ENCODE data around the gene TMCC1.
A peak's percentile ranks its signal among the peaks of the same experiment; 100 is the strongest.
"Not testable (repeated sequence)": the region's sequence is repeated elsewhere in the genome, so short reads cannot be mapped to it uniquely, and the experiment has no call there.

TMCC1 gene

GRCh38 chr3:129734449-129734848 lies 159.1 kb downstream of the TMCC1 start:
- DNase-seq (ENCODE audit: low read depth in 2 of 3, low spot score in 1 of 3): no peak

- no peak for DNase-seq (ENCODE audit: low read depth in 2 of 3, low spot score in 1 of 3)
Measured at GRCh38 chr3:129732200-129732876, 161.2 kb downstream of the TMCC1 start.

GRCh38 chr3:129727707-129728106 lies 165.8 kb downstream of the TMCC1 start:
- no peak for DNase-seq (ENCODE audit: low read depth in 2 of 3, low spot score in 1 of 3)

- DNase-seq (ENCODE audit: low read depth in 2 of 3, low spot score in 1 of 3): no peak
Measured at GRCh38 chr3:129723558-129724324, 169.8 kb downstream of the TMCC1 start.

- DNase-seq (ENCODE audit: low read depth in 2 of 3, low spot score in 1 of 3): no peak
Measured at GRCh38 chr3:129722527-129722926, 171.0 kb downstream of the TMCC1 start.

GRCh38 chr3:129718201-129718600 lies 175.3 kb downstream of the TMCC1 start:
- no peak for DNase-seq (ENCODE audit: low read depth in 2 of 3, low spot score in 1 of 3)

- DNase-seq (ENCODE audit: low read depth in 2 of 3, low spot score in 1 of 3): no peak
Measured at GRCh38 chr3:129715854-129716253, 177.7 kb downstream of the TMCC1 start.

- no peak for DNase-seq (ENCODE audit: low read depth in 2 of 3, low spot score in 1 of 3)
Measured at GRCh38 chr3:129708328-129708861, 185.1 kb downstream of the TMCC1 start.

- no peak for DNase-seq (ENCODE audit: low read depth in 2 of 3, low spot score in 1 of 3)
Measured at GRCh38 chr3:129705274-129705673, 188.2 kb downstream of the TMCC1 start.

GRCh38 chr3:129703913-129704312 lies 189.6 kb downstream of the TMCC1 start:
- DNase-seq (ENCODE audit: low read depth in 2 of 3, low spot score in 1 of 3): no peak

- no peak for DNase-seq (ENCODE audit: low read depth in 2 of 3, low spot score in 1 of 3)
Measured at GRCh38 chr3:129702934-129703712, 190.4 kb downstream of the TMCC1 start.

GRCh38 chr3:129701161-129701560 lies 192.3 kb downstream of the TMCC1 start:
- no peak for DNase-seq (ENCODE audit: low read depth in 2 of 3, low spot score in 1 of 3)

GRCh38 chr3:129699612-129700011 lies 193.9 kb downstream of the TMCC1 start:
- DNase-seq (ENCODE audit: low read depth in 2 of 3, low spot score in 1 of 3): no peak

- DNase-seq (ENCODE audit: low read depth in 2 of 3, low spot score in 1 of 3): no peak
Measured at GRCh38 chr3:129699199-129699598, 194.3 kb downstream of the TMCC1 start.

GRCh38 chr3:129697229-129697969 lies 196.1 kb downstream of the TMCC1 start:
- no peak for DNase-seq (ENCODE audit: low read depth in 2 of 3, low spot score in 1 of 3)

GRCh38 chr3:129696430-129696829 lies 197.1 kb downstream of the TMCC1 start:
- not testable (repeated sequence) for DNase-seq (ENCODE audit: low read depth in 2 of 3, low spot score in 1 of 3)

GRCh38 chr3:129695230-129695629 lies 198.3 kb downstream of the TMCC1 start:
- DNase-seq (ENCODE audit: low read depth in 2 of 3, low spot score in 1 of 3): no peak

- DNase-seq (ENCODE audit: low read depth in 2 of 3, low spot score in 1 of 3): no peak
Measured at GRCh38 chr3:129694228-129694627, 199.3 kb downstream of the TMCC1 start.

- no peak for DNase-seq (ENCODE audit: low read depth in 2 of 3, low spot score in 1 of 3)
Measured at GRCh38 chr3:129692743-129693142, 200.8 kb downstream of the TMCC1 start.

GRCh38 chr3:129690963-129691362 lies 202.5 kb downstream of the TMCC1 start:
- DNase-seq (ENCODE audit: low read depth in 2 of 3, low spot score in 1 of 3): no peak

GRCh38 chr3:129690406-129690805 lies 203.1 kb downstream of the TMCC1 start:
- DNase-seq (ENCODE audit: low read depth in 2 of 3, low spot score in 1 of 3): peak in 1 of 3 donors; percentile 7
